ENCODE results near the gene ARHGEF39. TPM values are rescaled to one million over a fixed set of nuclear protein-coding genes. Genes with fewer than 3 reads are reported as not detected.

ARHGEF39 gene
- total RNA-seq, 1 donor from 2014 or later: 28.0 TPM

DNA sequence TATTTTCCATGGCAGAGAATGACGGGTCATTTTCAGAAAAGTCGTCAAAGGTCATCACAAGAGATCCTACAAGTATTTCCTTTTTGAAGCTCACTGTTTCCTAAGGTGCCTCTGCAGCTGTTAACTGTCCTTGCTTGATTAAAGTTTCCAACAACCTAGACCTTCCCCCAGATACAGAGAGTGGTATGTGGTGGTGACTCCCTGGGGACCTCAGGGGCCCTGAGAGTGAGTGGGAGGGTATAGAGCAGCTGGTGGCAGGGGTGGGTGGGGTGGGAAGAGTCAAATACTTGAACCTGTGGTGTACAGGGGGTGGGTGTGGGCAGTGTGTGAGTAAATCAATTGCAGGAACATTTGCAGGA, 45.2 kb downstream of the ARHGEF39 start:
- TF ChIP-seq, protein P1, sequence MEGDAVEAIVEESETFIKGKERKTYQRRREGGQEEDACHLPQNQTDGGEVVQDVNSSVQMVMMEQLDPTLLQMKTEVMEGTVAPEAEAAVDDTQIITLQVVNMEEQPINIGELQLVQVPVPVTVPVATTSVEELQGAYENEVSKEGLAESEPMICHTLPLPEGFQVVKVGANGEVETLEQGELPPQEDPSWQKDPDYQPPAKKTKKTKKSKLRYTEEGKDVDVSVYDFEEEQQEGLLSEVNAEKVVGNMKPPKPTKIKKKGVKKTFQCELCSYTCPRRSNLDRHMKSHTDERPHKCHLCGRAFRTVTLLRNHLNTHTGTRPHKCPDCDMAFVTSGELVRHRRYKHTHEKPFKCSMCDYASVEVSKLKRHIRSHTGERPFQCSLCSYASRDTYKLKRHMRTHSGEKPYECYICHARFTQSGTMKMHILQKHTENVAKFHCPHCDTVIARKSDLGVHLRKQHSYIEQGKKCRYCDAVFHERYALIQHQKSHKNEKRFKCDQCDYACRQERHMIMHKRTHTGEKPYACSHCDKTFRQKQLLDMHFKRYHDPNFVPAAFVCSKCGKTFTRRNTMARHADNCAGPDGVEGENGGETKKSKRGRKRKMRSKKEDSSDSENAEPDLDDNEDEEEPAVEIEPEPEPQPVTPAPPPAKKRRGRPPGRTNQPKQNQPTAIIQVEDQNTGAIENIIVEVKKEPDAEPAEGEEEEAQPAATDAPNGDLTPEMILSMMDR (conservative IDR thresholded peaks at IDR 0.05): no peak
- Mint-ChIP-seq H3K4me1 (no peaks in the 10 kb centered on the region), H3K27me3 (ENCODE audit: low read depth) (peaks cover 40% of the 10 kb centered on the region), H3K4me3 (no peak overlapping the region), H3K27ac (ENCODE audit: unreplicated experiment) (no peak overlapping the region), H3K36me3 (ENCODE audit: low read depth) (no peaks in the 10 kb centered on the region), H3K9me3 (no peaks in the 10 kb centered on the region)
- no peak for DNase-seq (ENCODE audit: low read depth, low spot score)

DNA sequence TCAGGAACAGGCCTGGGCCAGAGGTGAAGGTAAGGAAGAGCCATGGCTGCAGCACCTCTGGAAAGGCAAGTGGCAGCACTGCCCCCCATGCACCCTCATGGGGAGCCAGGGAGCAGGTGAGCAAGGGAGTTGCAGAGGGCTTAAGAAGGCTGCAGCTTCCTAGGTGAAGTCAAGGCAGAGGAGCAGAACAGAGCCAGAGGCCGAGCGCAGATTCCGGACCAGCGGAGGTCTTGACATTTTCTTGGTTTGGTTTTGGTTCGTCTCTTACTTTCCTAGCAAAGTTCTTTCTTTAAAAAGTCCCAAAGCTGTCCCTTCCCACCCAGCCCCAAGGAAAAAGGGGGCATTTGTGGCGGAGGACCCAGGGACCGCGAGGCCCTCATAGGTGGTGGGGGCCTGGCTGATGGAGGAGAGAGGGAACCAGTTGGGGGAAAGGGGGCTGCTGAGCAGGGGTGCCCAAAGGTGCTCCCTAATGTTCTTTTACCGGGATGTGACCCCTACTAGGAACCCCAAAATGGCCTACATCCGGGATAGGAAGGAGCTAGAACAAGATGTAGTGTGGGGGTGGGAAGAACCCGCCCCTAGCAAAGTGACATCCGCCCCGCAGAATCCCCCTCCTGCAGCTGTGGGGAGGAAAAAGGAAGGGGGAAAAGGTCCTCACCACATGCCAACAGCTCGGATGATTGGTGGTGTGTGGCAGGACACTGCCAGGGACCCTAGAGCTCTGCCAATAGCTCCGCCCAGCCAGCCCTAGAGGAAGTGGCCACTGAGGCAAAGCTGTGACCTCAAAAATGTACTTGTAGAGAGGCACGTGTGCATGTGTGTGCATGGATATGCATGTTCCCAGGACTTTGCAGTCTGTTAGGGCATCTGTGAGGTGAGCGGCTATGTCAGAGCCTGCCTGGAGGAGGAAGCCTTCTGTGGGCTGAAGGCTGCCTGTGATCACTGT, 45.9 kb downstream of the ARHGEF39 start:
- H3K27me3 Mint-ChIP-seq (ENCODE audit: low read depth): peaks cover 47% of the 10 kb centered on the region
- TF ChIP-seq, protein P1 (conservative IDR thresholded peaks at IDR 0.05): no peak
- no peak overlapping the region for H3K4me3 Mint-ChIP-seq
- no peaks in the 10 kb centered on the region for H3K9me3 Mint-ChIP-seq
- no peak overlapping the region for H3K27ac Mint-ChIP-seq (ENCODE audit: unreplicated experiment)
- DNase-seq (ENCODE audit: low read depth, low spot score): no peak
- H3K36me3 Mint-ChIP-seq (ENCODE audit: low read depth): no peaks in the 10 kb centered on the region
- no peaks in the 10 kb centered on the region for H3K4me1 Mint-ChIP-seq

DNA sequence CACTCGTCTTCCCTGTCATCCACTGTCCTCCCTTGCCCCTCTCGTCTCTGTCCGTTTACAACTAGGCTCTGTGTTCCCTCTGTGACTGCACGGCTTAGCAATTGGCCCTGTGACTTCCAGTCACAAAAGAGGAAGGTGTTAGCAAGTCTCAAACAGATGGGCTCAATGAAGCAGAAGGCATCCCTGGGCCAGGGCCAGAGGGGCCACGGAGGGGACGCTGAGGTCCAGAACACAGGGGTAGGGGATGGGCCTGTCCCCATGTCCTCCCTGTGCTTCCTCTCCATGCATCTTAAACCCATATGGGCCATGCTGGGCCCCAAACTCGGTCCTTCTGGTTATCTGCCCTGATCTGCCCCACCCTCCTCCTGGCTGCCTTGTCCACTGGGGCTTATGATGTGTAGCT, 46.7 kb downstream of the ARHGEF39 start, which contains the start of gene CD72:
CD72 (minus strand) TSS at position 89 of the 403 bp plus-strand sequence. CDS start 110 bp downstream, outside the sequence.
- peak within 1 kb of the TSS; percentile 59 for H3K4me3 Mint-ChIP-seq
- H3K27ac Mint-ChIP-seq (ENCODE audit: unreplicated experiment): no peak within 1 kb of the TSS
- H3K4me1 Mint-ChIP-seq: no peaks in the 10 kb centered on the region
- TF ChIP-seq, protein P1 (conservative IDR thresholded peaks at IDR 0.05): no peak
- DNase-seq (ENCODE audit: low read depth, low spot score): no peak
- H3K9me3 Mint-ChIP-seq: no peaks in the 10 kb centered on the region
- H3K36me3 Mint-ChIP-seq (ENCODE audit: low read depth): no peaks in the 10 kb centered on the region
- peaks cover 55% of the 10 kb centered on the region for H3K27me3 Mint-ChIP-seq (ENCODE audit: low read depth)

DNA sequence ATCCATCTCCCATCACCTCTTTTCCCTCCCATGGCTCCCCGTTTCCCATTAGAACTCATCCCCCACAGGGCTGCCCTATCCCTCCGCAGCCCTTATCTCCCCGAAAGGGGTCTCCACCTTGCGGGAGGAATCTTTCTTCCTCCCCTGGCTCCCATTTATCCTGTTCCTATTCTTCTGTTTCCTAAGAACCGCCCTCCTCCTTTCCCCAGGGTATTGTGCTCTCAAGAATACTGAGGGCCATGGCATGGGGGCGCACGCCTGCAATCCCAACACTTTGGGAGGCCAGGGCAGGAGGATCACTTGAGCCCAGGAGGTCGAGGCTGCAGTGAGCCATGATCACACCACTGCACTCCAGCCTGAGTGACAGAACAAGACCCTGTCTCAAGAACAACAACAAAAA, 47.4 kb downstream of the ARHGEF39 start:
- TF ChIP-seq, protein P1 (conservative IDR thresholded peaks at IDR 0.05): no peak
- Mint-ChIP-seq H3K9me3 (no peaks in the 10 kb centered on the region), H3K27ac (ENCODE audit: unreplicated experiment) (no peak overlapping the region), H3K27me3 (ENCODE audit: low read depth) (peaks cover 63% of the 10 kb centered on the region), H3K4me1 (no peaks in the 10 kb centered on the region), H3K4me3 (peak overlapping the region; percentile 59), H3K36me3 (ENCODE audit: low read depth) (no peaks in the 10 kb centered on the region)
- DNase-seq (ENCODE audit: low read depth, low spot score): no peak

DNA sequence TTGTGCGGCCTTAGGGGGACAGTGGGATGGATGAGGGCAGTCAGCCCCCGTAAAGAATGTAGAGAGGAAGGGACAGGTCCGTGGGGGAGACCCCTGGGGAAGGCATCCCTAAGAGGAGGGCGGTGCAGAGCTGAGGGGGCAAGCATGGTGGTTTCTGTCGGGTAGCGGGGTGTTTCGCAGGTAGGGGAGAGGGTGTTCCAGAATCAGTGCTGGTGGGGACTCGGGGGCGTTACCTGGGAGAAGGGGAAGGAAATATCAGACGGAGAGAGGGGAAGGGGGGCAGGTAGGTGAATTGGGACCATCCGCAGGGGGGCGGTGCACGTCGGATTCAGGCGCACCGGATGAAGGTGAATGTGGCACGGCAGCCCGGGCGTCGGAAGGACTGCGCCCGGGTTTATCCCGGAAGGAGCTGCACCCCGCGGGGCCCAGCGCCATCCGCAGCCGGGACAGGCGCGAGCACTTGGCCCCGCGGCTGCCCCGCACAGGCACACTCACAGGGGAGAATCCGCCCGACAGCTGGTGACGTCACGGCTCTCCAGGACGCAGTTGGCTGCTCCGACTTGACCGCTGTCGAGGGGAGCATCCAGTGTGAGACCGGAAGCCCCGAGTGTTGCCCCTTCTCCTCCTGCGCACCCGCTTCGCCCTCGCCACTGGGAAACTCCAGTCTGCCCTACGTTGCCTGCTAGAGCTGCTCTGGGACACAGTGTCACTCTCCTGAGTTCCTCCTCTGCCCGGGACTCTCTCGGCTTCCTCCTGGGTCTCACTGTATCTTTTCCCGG, 48.1 kb downstream of the ARHGEF39 start:
- TF ChIP-seq, protein P1 (conservative IDR thresholded peaks at IDR 0.05): no peak
- Mint-ChIP-seq H3K27me3 (ENCODE audit: low read depth) (peaks cover 64% of the 10 kb centered on the region), H3K4me1 (no peaks in the 10 kb centered on the region)

More for the DNA sequence above, 48.1 kb downstream of the ARHGEF39 start:
- Mint-ChIP-seq H3K4me3 (peak overlapping the region; percentile 59), H3K9me3 (no peaks in the 10 kb centered on the region), H3K27ac (ENCODE audit: unreplicated experiment) (no peak overlapping the region), H3K36me3 (ENCODE audit: low read depth) (no peaks in the 10 kb centered on the region)
- peak; percentile 43 for DNase-seq (ENCODE audit: low read depth, low spot score)
